Purkinje cell (primary cell): ENCODE data around the gene IL1RL1. TPM values are rescaled to one million over a fixed set of nuclear protein-coding genes. Genes with fewer than 3 reads are reported as not detected.

Experiments
- polyA plus RNA-seq: library from polyadenylated mRNA; unstranded; fragments of >200 nt; fragmentation: Nextera tagmentation; gene quantifications from 2 replicates; pipeline ENCODE4 v1.2.1, GENCODE V29; 2014

IL1RL1 gene
- not detected in 2 replicates for polyA plus RNA-seq

DNA sequence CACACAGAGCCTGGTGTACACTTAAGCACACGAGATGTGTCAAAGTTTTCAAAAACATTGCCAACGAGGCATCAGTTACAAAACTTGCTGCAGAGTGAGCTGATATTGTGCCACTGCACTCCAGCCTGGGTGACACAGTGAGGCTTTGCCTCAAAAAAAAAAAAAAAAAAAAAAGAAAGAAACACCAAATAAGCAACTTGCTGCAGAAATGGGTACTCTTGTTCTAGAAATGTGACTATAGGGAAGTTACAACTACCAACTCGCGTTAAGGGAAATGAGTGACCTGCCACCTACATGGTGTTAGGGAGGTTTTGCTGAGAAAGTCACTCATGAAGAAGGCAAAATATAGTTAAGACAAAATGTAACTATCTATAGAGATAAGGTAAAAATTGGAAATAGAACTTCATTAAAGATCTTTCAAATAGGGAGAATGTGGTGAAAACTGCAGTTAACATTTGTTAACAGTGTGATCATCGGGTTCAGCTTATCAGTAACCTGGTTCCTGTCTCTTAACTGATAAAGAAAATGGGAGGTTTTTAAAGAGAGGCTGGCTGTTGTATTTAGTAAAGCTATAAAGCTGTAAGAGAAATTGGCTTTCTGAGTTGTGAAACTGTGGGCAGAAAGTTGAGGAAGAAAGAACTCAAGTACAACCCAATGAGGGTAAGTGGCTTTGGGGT, at the start of gene IL1RL1:
IL1RL1 (plus strand) TSS at position 600 of the 677 bp plus-strand sequence. CDS start 26,702 bp downstream, outside the sequence.

DNA sequence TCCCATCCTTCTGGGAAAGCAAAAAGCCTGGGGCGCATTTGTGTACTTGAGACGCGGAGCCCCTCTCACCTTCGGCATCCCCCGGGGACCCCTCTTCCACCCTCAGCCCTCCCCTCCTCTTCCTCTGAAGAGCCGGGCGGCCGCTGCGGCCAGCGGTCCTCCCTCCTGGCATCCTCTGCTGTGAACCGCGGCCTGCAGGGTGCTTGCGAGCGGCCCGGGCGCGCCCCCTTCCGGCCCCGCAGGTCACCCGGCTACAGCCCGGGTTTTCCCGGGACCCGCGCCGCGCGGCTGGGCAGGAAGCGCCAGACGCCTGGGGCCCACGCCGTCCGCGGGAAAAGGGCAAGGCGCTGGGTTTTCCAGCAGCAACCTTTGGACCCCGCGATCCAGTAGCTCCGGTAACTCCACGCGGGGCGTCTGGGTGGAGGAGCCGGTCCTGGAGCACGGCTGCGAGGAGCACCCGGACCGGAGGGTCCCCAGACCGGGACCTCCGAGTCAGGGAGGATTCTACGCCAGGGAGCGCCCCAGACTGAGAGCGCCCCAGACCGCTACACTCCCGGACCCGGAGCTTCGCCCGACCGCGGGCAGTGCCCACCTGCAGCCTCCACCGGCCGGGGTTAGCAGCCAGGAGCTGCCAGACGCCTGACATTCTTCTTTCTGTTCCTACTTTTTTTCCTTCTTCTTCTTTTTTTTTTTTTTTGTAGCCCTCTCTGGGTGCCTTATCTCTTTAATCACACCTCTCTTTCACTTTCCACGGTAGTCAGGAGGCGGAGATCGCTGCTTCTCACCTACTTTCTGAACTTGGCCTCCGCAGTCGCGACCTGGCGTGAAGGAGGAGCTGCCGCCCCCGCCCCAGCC, 44.4 kb downstream of the IL1RL1 start, which contains the start of gene IL18R1:
IL18R1 (plus strand) TSS at position 271 of the 855 bp plus-strand sequence. CDS start 6,865 bp downstream, outside the sequence.

Other genes starting within 250 kb of the IL1RL1 start
- gene IL1R1, start 168.8 kb upstream of the IL1RL1 start, polyA plus RNA-seq: 0.35 and 0.55 TPM in 2 replicates
- 1.1 TPM in 1 of 2 replicates, not detected in the other for gene IL1RL2, start 124.5 kb upstream of the IL1RL1 start, polyA plus RNA-seq
- 0.08 TPM in 1 of 2 replicates, not detected in the other for gene IL18R1, start 44.2 kb downstream of the IL1RL1 start, polyA plus RNA-seq
- gene IL18RAP, start 111.6 kb downstream of the IL1RL1 start, polyA plus RNA-seq: not detected in 2 replicates
- gene SLC9A4, start 161.7 kb downstream of the IL1RL1 start, polyA plus RNA-seq: 0.11 and 0.15 TPM in 2 replicates